GM19372 (cell line): ENCODE results near the gene CERS5.
"Not testable (repeated sequence)": the region's sequence is repeated elsewhere in the genome, so short reads cannot be mapped to it uniquely, and the experiment has no call there.

Source experiments
- ATAC-seq: cut with Tn5 transposase; IDR thresholded peaks from one replicate; pipeline ENCODE4 v1.9.1; 2021; ENCODE audit warnings: mild to moderate bottlenecking, low read depth, moderate library complexity; ENCODE audit not compliant: unreplicated experiment

CERS5 gene

DNA sequence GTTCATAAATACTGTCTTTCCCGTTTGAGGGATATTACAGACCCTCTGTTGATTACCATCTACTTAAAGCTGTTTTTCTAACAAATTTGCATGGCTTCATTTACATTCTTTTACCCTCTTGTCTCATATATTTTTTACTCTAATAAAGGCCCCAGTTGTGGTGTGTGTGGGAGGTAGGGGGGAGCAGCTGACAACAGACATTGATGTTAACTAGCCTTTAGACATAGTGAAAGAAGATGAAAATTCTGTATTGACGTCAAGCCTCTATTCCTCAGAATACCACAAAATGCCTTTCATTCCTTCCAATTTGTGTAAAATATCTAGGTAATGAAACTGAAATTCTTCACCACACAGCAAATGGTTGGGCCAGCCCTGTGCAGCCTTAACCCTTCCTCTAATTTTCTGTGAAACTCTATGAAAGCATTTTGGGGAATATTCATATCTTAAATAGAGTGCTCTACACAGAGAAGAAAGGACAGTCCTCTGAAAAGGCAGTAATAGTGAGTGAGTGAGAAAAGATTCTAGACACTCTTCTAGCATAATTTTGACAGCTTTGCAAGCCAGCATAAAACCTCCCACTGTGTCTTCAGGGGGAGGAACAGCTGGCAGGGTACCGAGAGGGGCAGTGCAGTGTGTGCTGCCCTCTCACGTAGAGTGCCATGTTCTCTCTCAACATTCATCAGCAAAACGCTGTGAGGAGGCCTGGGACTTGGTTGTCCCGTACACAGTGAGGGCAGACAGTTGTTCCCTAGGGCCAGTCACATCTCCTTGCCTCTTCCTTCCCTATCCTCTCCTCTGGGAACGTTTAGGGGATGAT is 20.1 kb upstream of the CERS5 start:
- no peak for ATAC-seq

DNA sequence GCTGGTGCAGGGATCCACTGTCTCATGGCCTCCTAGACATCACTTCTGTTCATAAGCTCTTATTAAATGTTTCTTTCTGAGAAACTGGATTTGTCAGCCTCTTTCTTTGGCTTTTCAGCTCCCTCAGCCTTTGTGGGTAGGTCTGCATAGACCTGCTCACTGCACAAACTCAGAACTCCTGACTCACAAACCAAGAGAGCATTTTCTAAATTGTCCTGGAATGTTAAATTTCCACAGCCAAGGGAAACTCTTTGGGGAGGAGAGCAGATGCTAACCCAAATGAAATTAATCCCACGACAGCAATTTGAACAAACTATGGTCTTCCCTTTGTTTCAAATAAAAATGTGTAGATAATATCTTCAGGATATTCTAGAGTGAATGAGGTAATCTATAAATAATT is 19.5 kb upstream of the CERS5 start:
- no peak for ATAC-seq

DNA sequence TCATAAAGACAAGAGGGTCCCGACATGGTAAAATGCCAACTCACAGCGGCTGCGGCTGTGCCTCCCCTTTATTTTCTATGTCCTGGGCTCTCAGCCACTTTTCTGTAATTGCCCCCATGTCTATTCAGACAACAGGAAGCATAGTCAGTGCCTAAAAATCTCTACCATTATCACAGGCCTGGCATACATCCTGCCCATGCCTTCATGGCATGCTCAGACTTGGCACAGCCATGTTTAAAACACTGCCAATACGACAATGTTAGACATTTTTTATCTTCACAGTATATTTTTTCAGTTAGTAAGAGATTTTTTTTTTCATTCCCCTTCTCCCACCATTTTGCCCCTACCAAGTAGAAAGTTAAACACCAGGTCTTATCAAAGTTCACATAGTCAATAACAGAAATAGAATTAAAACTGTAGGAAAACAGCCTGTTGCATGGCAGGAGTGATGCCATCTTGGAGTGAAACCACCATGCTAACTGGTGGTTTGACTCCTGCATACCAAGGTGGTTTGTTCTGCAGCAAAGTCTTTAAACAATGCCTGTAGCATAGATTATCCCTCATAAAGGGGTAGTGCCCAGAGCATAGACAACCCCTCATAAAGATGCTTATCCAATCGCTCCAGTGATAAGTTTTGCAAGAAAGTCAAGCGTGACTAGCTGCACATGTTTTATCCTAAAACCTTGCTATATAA is 18.9 kb upstream of the CERS5 start:
- ATAC-seq: no peak

DNA sequence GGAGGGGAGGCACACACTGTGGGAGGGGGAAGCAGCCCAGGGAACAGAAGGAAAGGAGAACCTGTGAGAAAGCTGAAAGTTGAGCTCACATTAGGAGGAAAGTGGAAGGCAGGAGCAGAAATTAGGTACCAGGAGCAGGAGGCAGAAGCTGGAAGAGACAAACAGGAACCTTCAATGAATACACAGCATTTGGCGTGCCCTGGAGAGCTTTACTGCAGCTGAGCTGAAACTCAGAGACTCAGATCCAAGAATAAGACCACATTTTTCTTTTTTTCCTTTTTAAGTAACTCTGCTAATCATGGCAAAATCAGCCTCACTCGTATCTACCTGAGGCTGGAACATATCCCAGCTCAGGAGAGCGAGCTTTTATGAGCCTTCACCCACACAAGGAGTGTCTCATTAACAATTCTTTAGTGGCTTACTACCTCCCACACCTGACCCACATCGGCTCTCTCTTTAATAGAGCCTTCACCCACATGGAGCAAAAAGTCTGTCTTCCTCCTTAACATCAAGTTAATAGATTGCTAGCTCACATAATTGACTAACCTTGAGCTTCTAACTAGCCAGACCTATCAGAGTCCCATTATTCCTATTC is 18.2 kb upstream of the CERS5 start:
- ATAC-seq: no peak

DNA sequence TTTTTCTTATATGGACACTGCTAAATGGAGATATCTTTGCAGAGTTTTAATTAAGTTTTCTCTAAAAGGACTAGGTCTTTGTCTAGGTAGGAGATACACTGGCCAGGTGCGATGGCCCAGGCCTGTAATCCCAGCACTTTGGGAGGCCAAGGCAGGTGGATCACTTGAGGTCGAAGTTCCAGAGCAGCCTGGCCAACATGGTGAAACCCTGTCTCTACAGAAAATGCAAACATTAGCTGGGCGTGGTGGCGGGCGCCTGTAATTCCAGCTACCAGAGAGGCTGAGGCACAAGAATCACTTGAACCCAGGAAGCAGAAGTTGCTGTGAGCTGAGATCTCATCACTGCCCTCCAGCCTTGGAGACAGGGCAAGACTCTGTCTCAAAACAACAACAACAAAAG is 17.1 kb upstream of the CERS5 start:
- no peak for ATAC-seq

DNA sequence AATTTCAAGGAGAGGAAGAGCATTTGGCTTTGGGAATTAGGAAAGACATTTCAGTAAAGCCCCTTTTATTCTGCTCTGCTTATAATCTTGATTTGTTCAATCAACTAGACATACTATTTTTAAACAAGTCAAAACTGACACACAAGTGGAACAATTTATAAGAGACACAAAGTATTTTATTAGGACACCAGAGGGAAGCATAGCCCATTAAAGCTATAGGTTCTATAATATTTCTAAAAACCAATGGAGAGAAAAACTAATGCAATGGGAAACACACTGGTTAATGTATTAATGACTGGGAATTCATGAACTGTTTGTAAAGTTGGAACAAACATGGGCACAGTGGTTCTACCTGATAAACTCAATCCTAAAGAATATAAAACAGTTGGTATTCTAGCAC is 15.3 kb upstream of the CERS5 start:
- no peak for ATAC-seq

DNA sequence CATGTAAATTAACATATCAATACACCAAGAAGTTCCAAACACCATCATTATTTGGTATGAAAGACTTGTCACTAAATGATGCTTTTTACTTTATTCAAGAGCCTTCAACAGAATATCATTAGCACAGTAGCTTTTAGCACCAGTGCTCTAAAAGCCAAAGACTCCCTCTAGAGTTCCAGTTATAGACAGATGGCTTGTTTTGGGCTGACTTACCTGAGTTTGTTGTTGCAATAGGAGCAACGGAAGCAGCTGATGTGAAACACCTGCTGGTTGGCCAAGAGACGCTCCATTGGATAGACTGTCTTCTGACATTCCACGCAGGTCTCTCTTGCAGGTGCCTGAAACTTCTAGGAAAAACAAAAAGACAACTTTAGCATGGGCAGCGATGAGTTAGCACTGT is 14.5 kb upstream of the CERS5 start:
- no peak for ATAC-seq

DNA sequence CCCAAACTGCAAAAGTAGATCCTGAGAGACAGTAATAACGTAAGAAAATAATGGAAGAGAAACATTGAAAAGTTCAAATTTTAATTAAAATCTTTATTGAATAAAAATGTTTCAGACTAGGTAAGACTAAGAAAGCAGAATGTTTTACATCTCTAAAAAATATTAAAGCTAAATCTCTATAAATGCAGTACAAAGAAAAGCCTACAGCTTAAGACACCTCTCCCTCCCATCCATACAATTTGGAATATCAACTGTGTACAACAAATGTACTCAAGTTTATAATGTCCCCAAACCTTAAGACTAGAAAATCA is 8.5 kb upstream of the CERS5 start:
- no peak for ATAC-seq

DNA sequence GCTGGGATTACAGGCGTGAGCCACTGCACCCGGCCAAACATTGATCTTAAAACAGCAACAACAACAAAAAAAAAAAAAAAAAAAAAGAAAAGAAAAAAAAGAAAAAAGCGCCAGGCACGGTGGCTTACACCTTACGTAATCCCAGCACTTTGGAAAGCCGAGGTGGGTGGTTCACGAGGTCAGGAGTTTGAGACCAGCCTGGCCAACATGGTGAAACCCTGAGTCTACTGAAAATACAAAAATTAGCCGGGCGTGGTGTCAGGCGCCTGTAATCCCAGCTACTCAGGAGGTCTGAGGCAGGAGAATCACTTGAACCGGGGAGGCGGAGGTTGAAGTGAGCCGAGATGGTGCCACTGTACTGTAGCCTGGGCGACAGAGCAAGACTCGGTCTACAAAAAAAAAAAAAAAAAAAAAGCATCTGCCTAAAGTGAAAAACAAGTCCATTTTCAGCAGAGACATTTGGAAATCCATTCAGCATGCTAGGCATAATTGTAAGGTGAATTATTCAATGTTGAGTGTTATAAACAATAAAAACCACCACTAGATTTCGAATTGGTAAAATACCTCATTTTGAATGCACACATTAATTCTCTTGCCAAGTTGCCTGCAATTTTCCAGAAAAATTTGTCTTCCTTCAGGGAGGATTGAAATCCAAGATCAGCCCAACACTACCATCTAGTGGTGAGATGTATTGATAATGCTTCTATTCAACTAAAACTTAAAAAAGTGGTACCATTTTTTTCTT is 8.0 kb upstream of the CERS5 start:
- ATAC-seq: no peak

DNA sequence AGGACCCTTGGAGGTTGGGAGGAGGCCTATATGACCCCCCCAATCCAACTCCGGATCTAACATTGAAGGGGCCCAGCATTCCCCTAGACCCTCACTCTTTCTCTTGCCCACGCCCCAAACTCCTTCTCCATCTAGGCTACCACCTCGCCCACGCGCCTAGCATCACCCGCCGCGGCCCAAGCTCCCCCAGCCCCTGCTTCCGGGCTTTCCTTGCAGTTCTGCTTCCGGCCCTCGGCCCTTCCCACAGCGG is 445 bp downstream of the CERS5 start:
- ATAC-seq: peak; percentile 24

DNA sequence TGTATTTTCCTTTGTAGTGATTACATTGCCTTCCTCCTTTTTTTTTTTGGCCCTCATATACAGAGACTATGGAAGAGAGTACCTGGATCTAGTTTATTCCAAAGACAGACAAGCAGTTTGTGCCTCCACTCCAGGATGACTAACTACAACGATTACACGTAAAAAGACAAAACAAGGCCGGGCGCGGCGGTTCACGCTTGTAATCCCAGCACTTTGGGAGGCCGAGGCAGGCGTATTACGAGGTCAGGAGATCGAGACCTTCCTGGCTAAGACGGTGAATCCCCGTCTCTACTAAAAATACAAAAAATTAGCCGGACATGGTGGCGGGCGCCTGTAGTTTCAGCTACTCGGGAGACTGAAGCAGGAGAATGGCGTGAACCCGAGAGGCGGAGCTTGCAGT is 2.2 kb downstream of the CERS5 start:
- no peak for ATAC-seq

DNA sequence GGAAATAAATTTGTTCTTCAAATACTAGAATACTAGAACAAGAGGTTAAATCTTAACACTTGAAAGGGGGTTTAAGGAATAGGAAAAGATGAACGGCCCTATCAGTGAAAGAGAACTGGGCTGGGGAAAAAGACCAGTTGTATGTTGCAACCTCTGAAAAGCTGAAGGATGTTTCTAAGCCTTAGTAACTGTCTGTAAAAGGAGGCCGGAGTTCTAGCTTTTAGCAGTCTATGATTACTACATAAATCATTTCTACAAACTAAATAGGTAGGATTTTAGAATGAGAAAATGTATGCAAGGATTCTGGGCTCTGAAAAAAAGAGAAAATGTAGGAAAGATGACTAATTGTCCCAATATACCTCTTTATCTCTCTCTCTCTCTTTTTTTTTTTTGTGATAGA is 4.9 kb downstream of the CERS5 start:
- ATAC-seq: no peak

DNA sequence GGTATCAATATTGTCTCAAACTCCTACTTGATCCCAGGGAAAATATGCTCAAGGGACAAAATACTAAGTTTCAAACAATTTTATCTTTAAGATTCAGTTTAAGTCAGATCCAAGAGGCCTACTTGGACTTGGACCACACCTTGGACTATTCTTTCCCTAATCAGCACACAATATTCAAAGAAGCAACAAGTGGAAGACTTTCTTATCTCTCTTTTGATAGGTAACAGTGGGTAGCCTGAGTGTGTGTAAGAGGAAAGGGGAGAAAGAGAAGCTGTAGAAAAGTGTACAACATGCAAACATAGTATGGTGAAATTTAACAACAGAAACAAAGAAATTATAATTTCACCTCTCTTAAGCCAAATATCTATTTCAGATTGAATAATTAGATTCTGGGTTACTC is 6.5 kb downstream of the CERS5 start:
- ATAC-seq: no peak

DNA sequence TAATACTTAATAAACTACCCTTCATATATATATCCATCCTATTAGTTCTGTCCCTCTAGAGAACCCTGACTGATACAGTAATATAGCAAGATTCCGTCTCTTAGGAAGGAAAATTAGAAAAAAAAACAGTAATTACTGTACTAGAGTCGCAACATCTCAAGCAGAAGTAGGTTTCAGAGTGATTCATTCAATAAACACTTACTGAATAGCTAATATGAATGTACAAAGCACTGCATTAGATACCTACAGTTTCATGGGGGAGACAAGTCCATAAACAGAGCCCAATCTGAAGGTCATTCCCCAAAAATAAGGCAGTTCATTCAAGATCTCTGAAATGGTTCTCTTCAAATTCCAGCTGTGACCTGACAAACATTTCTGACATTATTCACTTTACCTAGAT is 9.9 kb downstream of the CERS5 start:
- ATAC-seq: no peak

DNA sequence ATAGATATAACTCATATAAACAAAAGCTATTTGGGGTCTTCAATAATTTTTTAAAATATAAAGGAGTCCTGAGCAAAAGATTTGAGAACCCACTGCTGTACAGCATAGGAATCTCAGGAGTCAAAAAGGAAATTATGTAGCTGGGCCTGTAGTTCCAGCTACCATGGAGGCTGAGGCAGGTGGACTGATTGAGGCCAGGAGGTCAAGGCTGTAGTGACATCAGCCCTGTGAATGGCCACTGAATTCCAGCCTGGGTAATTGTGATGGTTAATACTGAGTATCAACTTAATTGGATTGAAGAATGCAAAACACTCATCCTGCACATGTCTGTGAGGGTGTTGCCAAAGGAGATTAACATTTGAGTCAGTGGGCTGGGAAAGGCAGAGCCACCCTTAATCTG is 10.5 kb downstream of the CERS5 start:
- ATAC-seq: no peak

DNA sequence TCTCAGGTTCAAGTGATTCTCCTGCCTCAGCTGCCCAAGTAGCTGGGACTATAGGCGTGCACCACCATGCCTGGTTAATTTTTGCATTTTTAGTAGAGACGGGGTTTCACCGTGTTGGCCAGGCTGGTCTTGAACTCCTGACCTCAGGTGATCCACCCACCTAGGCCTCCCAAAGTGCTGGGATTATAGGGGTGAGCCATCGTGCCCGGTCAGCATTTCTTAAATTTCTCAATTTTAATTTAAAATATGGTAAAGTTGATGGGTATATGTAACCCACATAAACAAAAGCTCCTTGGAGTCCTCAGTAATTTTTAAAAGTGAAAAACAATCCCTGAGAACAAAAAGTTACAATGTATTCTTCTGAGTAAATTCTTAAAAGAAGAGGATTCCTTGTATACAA is 12.2 kb downstream of the CERS5 start:
- ATAC-seq: not testable (repeated sequence)

DNA sequence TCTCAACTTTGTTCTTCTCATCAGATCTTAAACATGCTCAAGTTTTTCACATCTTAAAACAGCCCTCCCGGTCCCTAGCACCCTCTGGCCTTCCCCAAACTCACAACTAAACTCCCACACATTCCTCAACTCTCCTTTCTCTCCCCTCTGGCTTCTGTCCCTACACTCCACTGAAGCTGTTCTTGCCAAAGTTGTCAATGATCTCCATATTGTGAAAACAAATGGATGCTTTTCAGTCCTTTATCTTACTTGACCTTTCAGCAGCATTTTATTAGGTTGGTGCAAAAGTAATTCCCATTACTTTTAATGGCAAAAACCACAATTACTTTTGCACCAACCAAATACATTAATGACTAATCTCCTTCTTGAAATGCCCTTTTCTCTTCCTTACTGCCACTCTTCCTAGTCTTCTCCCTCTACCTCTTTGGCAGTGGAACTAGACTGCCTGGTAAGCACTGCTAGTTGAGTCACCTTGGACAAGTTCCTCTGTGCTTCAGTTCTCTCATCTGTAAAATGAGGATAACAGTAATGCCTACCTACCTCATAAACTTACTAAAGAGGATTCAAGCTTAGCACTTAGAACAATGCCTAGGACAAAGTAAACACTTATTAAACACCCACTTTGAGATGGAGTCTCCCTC is 16.0 kb downstream of the CERS5 start:
- ATAC-seq: no peak

DNA sequence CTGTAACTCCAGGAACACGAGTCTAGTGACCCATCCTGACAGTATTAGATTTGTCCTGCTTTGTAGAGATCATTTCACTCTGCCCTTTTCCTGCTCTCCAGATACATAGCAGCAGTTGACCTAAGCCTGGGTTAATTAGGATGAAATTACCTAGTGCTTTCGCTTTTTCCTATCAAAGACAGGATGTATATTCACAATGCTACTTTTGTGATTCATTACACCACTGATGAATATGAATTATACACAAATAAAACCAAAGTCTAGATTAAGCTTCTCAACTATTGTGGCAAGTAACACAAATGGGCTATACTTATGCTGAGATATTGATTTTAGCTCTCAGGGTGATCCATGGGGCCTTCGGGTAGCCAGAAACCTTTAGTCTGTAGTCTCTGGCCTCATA is 17.9 kb downstream of the CERS5 start:
- ATAC-seq: no peak

DNA sequence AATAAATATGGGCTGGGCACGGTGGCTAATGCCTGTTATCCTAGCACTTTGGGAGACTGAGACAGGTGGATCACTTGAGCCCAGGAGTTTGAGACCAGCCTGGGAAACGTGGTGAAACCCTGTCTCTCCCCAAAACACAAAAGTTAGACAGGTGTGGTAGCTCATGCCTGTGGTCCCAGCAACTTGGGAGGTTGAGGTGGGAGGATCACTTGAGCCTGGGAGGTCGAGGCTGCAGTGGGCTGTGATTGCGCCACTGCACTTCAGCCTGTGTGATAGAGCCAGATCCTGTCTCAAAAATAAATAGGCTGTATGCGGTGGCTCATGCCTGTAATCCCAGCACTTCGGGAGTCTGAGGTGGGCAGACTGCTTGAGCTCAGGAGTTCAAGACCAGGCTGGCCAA is 19.2 kb downstream of the CERS5 start:
- not testable (repeated sequence) for ATAC-seq

DNA sequence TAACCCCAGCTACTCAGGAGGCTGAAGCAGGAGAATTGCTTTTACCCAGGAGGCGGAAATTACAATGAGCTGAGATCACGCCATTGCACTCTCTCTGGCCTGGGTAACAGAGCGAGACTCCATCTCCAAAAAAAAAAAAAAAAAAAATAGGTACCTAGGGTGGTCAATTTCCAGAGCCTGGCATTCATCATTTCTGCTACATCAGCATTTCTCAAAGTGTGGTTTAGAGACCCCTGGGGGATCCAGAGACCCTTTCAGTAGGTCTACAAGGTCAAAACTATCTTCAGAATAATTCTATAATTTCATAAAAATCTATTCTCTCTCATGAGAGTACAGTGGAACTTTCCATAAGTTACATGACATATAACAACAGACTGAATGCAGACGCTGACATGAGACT is 19.9 kb downstream of the CERS5 start:
- ATAC-seq: no peak

DNA sequence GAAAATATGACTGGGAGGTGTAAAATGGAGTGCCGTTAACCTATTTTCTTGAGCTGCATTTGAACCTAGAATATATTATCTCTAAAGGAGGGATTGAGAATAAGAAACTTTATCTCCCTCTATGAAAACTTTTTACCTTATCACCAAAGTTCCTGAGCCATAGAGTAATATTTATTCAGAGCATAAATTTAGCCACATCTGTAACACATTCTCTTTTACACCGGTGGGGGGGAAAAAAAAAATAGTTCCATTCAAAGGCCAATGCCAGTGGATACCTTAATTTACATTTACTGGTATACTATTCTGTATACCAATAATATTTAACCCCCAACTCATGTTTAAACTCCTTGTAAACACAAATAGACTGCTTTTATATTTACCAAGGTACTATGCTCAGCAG is 21.7 kb downstream of the CERS5 start:
- ATAC-seq: no peak
